CD8-positive, alpha-beta memory T cell (primary cell): ENCODE results near the gene KRTAP10-9. TPM values are rescaled to one million over a fixed set of nuclear protein-coding genes. Genes with fewer than 3 reads are reported as not detected.
"Not testable (repeated sequence)": the region's sequence is repeated elsewhere in the genome, so short reads cannot be mapped to it uniquely, and the experiment has no call there.

ENCODE experiments used
- CTCF ChIA-PET: fragments of 350-600 bp; sonication (Branson Sonifier 250); formaldehyde crosslinking; loops from one replicate; lab custom pipeline; 2021; ENCODE audit warnings: antibody characterized with exemption; lab: Charles Lee
- POLR2A ChIA-PET: fragments of 350-600 bp; sonication (Branson Sonifier 250); formaldehyde crosslinking; loops from one replicate; lab custom pipeline; 2021; ENCODE audit warnings: antibody characterized with exemption; lab: Charles Lee
- DNase-seq, 5 donors: peaks; one replicate each; pipeline versions ENCODE4 v3.0.0 to v3.0.0-alpha.2; 2020 to 2022; ENCODE audit warnings: mixed read lengths in 1 of 5
- H3K27ac ChIP-seq: one replicate; pipeline ENCODE4 v1.7.0; 2013; ENCODE audit warnings: low read depth, mild to moderate bottlenecking, low read length, moderate library complexity
- H3K27me3 ChIP-seq: 2 replicates; pipeline ENCODE4 v1.7.0; 2013; ENCODE audit warnings: low read length, mild to moderate bottlenecking; ENCODE audit not compliant: insufficient read depth, poor library complexity, severe bottlenecking
- H3K36me3 ChIP-seq: 2 replicates; pipeline ENCODE4 v1.7.0; 2013; ENCODE audit warnings: mild to moderate bottlenecking, low read length, moderate library complexity; ENCODE audit not compliant: insufficient read depth
- H3K4me1 ChIP-seq: 2 replicates; pipeline ENCODE4 v1.7.0; 2013; ENCODE audit warnings: mild to moderate bottlenecking, low read length, moderate library complexity; ENCODE audit not compliant: insufficient read depth
- H3K4me3 ChIP-seq: 2 replicates; pipeline ENCODE4 v1.7.0; 2013; ENCODE audit warnings: mild to moderate bottlenecking, low read length
- H3K9me3 ChIP-seq: 2 replicates; pipeline ENCODE4 v1.7.0; 2013; ENCODE audit warnings: mild to moderate bottlenecking, low read length
- H3K27ac Mint-ChIP-seq, 8 donors: one replicate each; pipeline ENCODE4 v1.8.0; 2020 to 2021; ENCODE audit warnings: mixed read lengths in 8 of 8, mild to moderate bottlenecking in 6 of 8, inconsistent platforms in 3 of 8, moderate library complexity in 3 of 8
- H3K27me3 Mint-ChIP-seq, 2 donors: one replicate each; pipeline ENCODE4 v1.8.0; 2020 to 2021; ENCODE audit warnings: mixed read lengths in 2 of 2, mild to moderate bottlenecking in 1 of 2, moderate library complexity in 1 of 2
- H3K36me3 Mint-ChIP-seq, 3 donors: one replicate each; pipeline ENCODE4 v1.8.0; 2020 to 2021; ENCODE audit warnings: mixed read lengths in 3 of 3, inconsistent platforms in 1 of 3, mild to moderate bottlenecking in 1 of 3
- H3K4me1 Mint-ChIP-seq, 3 donors: one replicate each; pipeline ENCODE4 v1.8.0; 2020 to 2021; ENCODE audit warnings: mixed read lengths in 3 of 3, inconsistent platforms in 1 of 3, mild to moderate bottlenecking in 1 of 3
- H3K4me3 Mint-ChIP-seq, 7 donors: one replicate each; pipeline ENCODE4 v1.8.0; 2020 to 2021; ENCODE audit warnings: mixed read lengths in 7 of 7, mild to moderate bottlenecking in 6 of 7, moderate library complexity in 4 of 7, inconsistent platforms in 2 of 7
- H3K9me3 Mint-ChIP-seq, 5 donors: one replicate each; pipeline ENCODE4 v1.8.0; 2020 to 2022; ENCODE audit warnings: mixed read lengths in 5 of 5, mild to moderate bottlenecking in 3 of 5, moderate library complexity in 2 of 5, inconsistent platforms in 1 of 5
- polyA plus RNA-seq: library from polyadenylated mRNA; unstranded; fragments of 300-500 nt; fragmentation: Illumina TruSeq; gene quantifications from one replicate; pipeline ENCODE4 v1.2.3, GENCODE V29; 2021
- total RNA-seq, 2 experiments: library from RNA; stranded (reverse); gene quantifications; one replicate each; pipeline ENCODE4 v1.2.3, GENCODE V29; 2021

KRTAP10-9 gene
- total RNA-seq (not detected), polyA plus RNA-seq (not detected)

GRCh38 chr21:44626673-44627143 is at the start of gene KRTAP10-9:
Gene KRTAP10-9, plus strand, starts transcription at chr21:44627093. Its CDS starts 79 bp downstream, at chr21:44627172.
- Mint-ChIP-seq H3K36me3 (peaks cover 8 to 44% (median 18%) of the 10 kb centered on the region in 3 donors), H3K27ac (peak within 1 kb of the TSS in 6 of 8 donors; percentile 54 to 85 (median 80)), H3K27me3 (no peaks in the 10 kb centered on the region), H3K4me1 (peaks cover 44 to 59% (median 46%) of the 10 kb centered on the region in 3 donors), H3K9me3 (peaks cover 22 to 48% (median 43%) of the 10 kb centered on the region in 5 donors), H3K4me3 (peak within 1 kb of the TSS in 6 of 7 donors; percentile 10 to 72 (median 55))
- no peak within 1 kb of the TSS for H3K27ac ChIP-seq
- no peak for DNase-seq
- H3K36me3 ChIP-seq = no peaks in the 10 kb centered on the region
- ChIA-PET CTCF (interaction anchor here (0.9 kb wide), 1 partner anchor 31 kb away, joined by 3 read pairs; the partner anchor contains the start of gene KRTAP12-3), POLR2A (no interaction called here)
- H3K27me3 ChIP-seq = no peaks in the 10 kb centered on the region
- H3K9me3 ChIP-seq = peaks cover 7% of the 10 kb centered on the region
- no peak within 1 kb of the TSS for H3K4me3 ChIP-seq
- peaks cover 30% of the 10 kb centered on the region for H3K4me1 ChIP-seq

- H3K4me1 Mint-ChIP-seq = peaks cover 5 to 13% (median 7%) of the 10 kb centered on the region in 3 donors
- no peaks in the 10 kb centered on the region for H3K36me3 ChIP-seq
- POLR2A ChIA-PET = no interaction called here
- CTCF ChIA-PET = no interaction called here
- no peak overlapping the region for H3K27ac Mint-ChIP-seq
- H3K9me3 ChIP-seq = no peaks in the 10 kb centered on the region
- no peak for DNase-seq
- no peak overlapping the region for H3K27ac ChIP-seq
- H3K4me3 ChIP-seq = no peak overlapping the region
- no peaks in the 10 kb centered on the region for H3K4me1 ChIP-seq
- H3K27me3 ChIP-seq = no peaks in the 10 kb centered on the region
- no peak overlapping the region for H3K4me3 Mint-ChIP-seq
- H3K36me3 Mint-ChIP-seq = peaks cover 0 to 34% (median 3%) of the 10 kb centered on the region in 3 donors
- peaks cover 4 to 19% of the 10 kb centered on the region in 2 donors for H3K27me3 Mint-ChIP-seq
- peaks cover 19 to 46% (median 29%) of the 10 kb centered on the region in 5 donors for H3K9me3 Mint-ChIP-seq
Measured at GRCh38 chr21:44578371-44579055, 48.4 kb upstream of the KRTAP10-9 start.

- ChIA-PET CTCF (no interaction called here), POLR2A (no interaction called here)
- no peak overlapping the region for H3K4me3 Mint-ChIP-seq
- Histone ChIP-seq H3K27ac (no peak overlapping the region), H3K36me3 (no peaks in the 10 kb centered on the region), H3K4me3 (no peak overlapping the region), H3K27me3 (no peaks in the 10 kb centered on the region), H3K4me1 (peaks cover 3% of the 10 kb centered on the region), H3K9me3 (no peaks in the 10 kb centered on the region)
- peaks cover 5 to 20% (median 14%) of the 10 kb centered on the region in 3 donors for H3K4me1 Mint-ChIP-seq
- no peak for DNase-seq
- peaks cover 19 to 46% (median 29%) of the 10 kb centered on the region in 5 donors for H3K9me3 Mint-ChIP-seq
- H3K27me3 Mint-ChIP-seq = peaks cover 9 to 19% of the 10 kb centered on the region in 2 donors
- H3K36me3 Mint-ChIP-seq = peaks cover 0 to 35% (median 3%) of the 10 kb centered on the region in 3 donors
- peak overlapping the region in 1 of 8 donors; percentile 91 for H3K27ac Mint-ChIP-seq
Measured at GRCh38 chr21:44579056-44579832, 47.6 kb upstream of the KRTAP10-9 start.

GRCh38 chr21:44579833-44580144 is 47.1 kb upstream of the KRTAP10-9 start:
- H3K27ac Mint-ChIP-seq = no peak overlapping the region
- Histone ChIP-seq H3K4me3 (no peak overlapping the region), H3K27ac (no peak overlapping the region), H3K9me3 (no peaks in the 10 kb centered on the region), H3K4me1 (peaks cover 3% of the 10 kb centered on the region), H3K27me3 (no peaks in the 10 kb centered on the region), H3K36me3 (no peaks in the 10 kb centered on the region)
- H3K4me3 Mint-ChIP-seq = no peak overlapping the region
- POLR2A ChIA-PET = no interaction called here
- no peak for DNase-seq
- H3K36me3 Mint-ChIP-seq = peaks cover 0 to 35% (median 3%) of the 10 kb centered on the region in 3 donors
- H3K9me3 Mint-ChIP-seq = peaks cover 19 to 46% (median 29%) of the 10 kb centered on the region in 5 donors
- H3K27me3 Mint-ChIP-seq = peaks cover 9 to 19% of the 10 kb centered on the region in 2 donors
- CTCF ChIA-PET = interaction anchor here (1.2 kb wide), 1 partner anchor 39 kb away, joined by 4 read pairs; no protein-coding TSS in a partner anchor
- peaks cover 5 to 19% (median 14%) of the 10 kb centered on the region in 3 donors for H3K4me1 Mint-ChIP-seq

GRCh38 chr21:44580231-44580821 is 46.6 kb upstream of the KRTAP10-9 start, which contains the start of gene KRTAP10-5:
Gene KRTAP10-5, minus strand, starts transcription at chr21:44580604. Its CDS starts 26 bp downstream, at chr21:44580578.
- Mint-ChIP-seq H3K27me3 (peaks cover 13 to 20% of the 10 kb centered on the region in 2 donors), H3K9me3 (peaks cover 19 to 46% (median 29%) of the 10 kb centered on the region in 5 donors), H3K4me1 (peaks cover 1 to 16% (median 14%) of the 10 kb centered on the region in 3 donors), H3K36me3 (peaks cover 0 to 35% (median 3%) of the 10 kb centered on the region in 3 donors)
- H3K36me3 ChIP-seq, POLR2A ChIA-PET, H3K4me3 ChIP-seq, H3K4me1 ChIP-seq, H3K27ac Mint-ChIP-seq, H3K27ac ChIP-seq, H3K4me3 Mint-ChIP-seq, DNase-seq, H3K9me3 ChIP-seq, H3K27me3 ChIP-seq: not testable (repeated sequence)
- CTCF ChIA-PET = interaction anchor here (0.8 to 1.2 kb wide), 2 partner anchors 38 to 70 kb away, joined by 3 to 4 read pairs; no protein-coding TSS in a partner anchor

- CTCF ChIA-PET = interaction anchor here (0.8 kb wide), 1 partner anchor 71 kb away, joined by 3 read pairs; no protein-coding TSS in a partner anchor
- Histone ChIP-seq H3K27me3 (no peaks in the 10 kb centered on the region), H3K9me3 (no peaks in the 10 kb centered on the region), H3K27ac (no peak overlapping the region), H3K4me1 (peaks cover 3% of the 10 kb centered on the region), H3K36me3 (no peaks in the 10 kb centered on the region), H3K4me3 (no peak overlapping the region)
- Mint-ChIP-seq H3K27ac (no peak overlapping the region), H3K36me3 (peaks cover 0 to 39% (median 3%) of the 10 kb centered on the region in 3 donors), H3K9me3 (peaks cover 19 to 41% (median 29%) of the 10 kb centered on the region in 5 donors), H3K27me3 (peaks cover 10 to 24% of the 10 kb centered on the region in 2 donors), H3K4me1 (peaks cover 1 to 14% (median 14%) of the 10 kb centered on the region in 3 donors), H3K4me3 (no peak overlapping the region)
- POLR2A ChIA-PET = no interaction called here
- no peak for DNase-seq
Measured at GRCh38 chr21:44581158-44581557, 45.7 kb upstream of the KRTAP10-9 start.

GRCh38 chr21:44582055-44582454 is 44.8 kb upstream of the KRTAP10-9 start:
- POLR2A ChIA-PET = no interaction called here
- H3K9me3 ChIP-seq = no peaks in the 10 kb centered on the region
- DNase-seq = no peak

More at GRCh38 chr21:44582055-44582454, 44.8 kb upstream of the KRTAP10-9 start:
- peaks cover 3% of the 10 kb centered on the region for H3K4me1 ChIP-seq
- peaks cover 10 to 33% of the 10 kb centered on the region in 2 donors for H3K27me3 Mint-ChIP-seq
- no peaks in the 10 kb centered on the region for H3K27me3 ChIP-seq
- H3K27ac Mint-ChIP-seq = no peak overlapping the region
- H3K4me3 ChIP-seq = no peak overlapping the region
- H3K27ac ChIP-seq = no peak overlapping the region
- H3K4me1 Mint-ChIP-seq = peaks cover 1 to 14% (median 14%) of the 10 kb centered on the region in 3 donors
- CTCF ChIA-PET = no interaction called here
- peaks cover 0 to 37% (median 3%) of the 10 kb centered on the region in 3 donors for H3K36me3 Mint-ChIP-seq
- H3K36me3 ChIP-seq = no peaks in the 10 kb centered on the region
- peaks cover 14 to 36% (median 25%) of the 10 kb centered on the region in 5 donors for H3K9me3 Mint-ChIP-seq
- peak overlapping the region in 1 of 7 donors; percentile 54 for H3K4me3 Mint-ChIP-seq
